ENCODE measurements around the gene ABCB9.

GRCh38 chr12:122946690-122947341, 19.4 kb downstream of the ABCB9 start:
- peak; percentile 48 for TF ChIP-seq POLR2AphosphoS5 (IDR thresholded peaks at IDR 0.05)
- TF ChIP-seq CTCF (IDR thresholded peaks at IDR 0.05), result peak in 2 of 4 experiments; percentile 6 to 28
- TF ChIP-seq POLR2A (IDR thresholded peaks at IDR 0.05), result no peak
- TF ChIP-seq EP300 (IDR thresholded peaks at IDR 0.05), result no peak

All from gastroesophageal sphincter (tissue), 3 donors.